Vagina (tissue), 2 donors: ENCODE data around the gene SEMA5B.

Source experiments
- POLR2A ChIP-seq, 2 donors: fragments of 450-650 bp; IDR thresholded peaks; one replicate each; pipeline ENCODE4 v1.6.1; 2017; ENCODE audit warnings: antibody characterized with exemption in 2 of 2, mild to moderate bottlenecking in 2 of 2, moderate library complexity in 2 of 2
- POLR2AphosphoS5 ChIP-seq, 2 donors: sonication (generic); formaldehyde crosslinking; IDR thresholded peaks; one replicate each; pipeline ENCODE4 v1.9.0; 2017; ENCODE audit warnings: antibody characterized with exemption in 2 of 2, mild to moderate bottlenecking in 2 of 2, low read depth in 1 of 2; ENCODE audit not compliant: insufficient read depth in 1 of 2

DNA sequence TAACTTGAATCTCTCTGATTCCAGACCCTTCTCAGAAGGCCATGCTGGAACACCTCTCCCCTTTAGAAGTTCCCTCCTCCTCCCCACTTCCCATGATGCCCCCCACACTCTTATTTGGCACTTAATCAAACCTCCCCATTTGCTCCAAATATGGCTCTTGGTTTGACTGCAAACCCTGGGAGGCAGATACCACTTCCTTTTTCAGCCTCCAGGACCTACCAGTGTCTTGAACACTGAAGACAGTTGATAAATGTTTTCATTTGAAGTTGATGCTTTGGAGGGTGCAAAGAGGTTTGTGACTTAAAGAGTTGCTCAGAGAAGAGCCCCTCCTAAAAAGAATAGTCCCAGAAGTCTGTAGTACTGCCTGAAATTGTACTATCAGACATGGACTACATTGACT, 61.5 kb downstream of the SEMA5B start:
- no peak for TF ChIP-seq POLR2A (IDR thresholded peaks at IDR 0.05)
- no peak for TF ChIP-seq POLR2AphosphoS5 (IDR thresholded peaks at IDR 0.05; ENCODE audit: insufficient read depth in 1 of 2, low read depth in 1 of 2)
